Stimulated activated CD4-positive, alpha-beta T cell treated with anti-CD3 and anti-CD28 coated beads, Interleukin-15, amount 100 ng/mL, for 48 hours (primary cell): ENCODE measurements around the gene NCKIPSD.

ENCODE experiments used
- DNase-seq, 2 donors: peaks; one replicate each; pipeline ENCODE4 v3.0.0-alpha.2; 2020; ENCODE audit warnings: low read depth in 2 of 2

NCKIPSD gene

GRCh38 chr3:48678566-48679380 lies 6.9 kb downstream of the NCKIPSD start:
- no peak for DNase-seq

DNA sequence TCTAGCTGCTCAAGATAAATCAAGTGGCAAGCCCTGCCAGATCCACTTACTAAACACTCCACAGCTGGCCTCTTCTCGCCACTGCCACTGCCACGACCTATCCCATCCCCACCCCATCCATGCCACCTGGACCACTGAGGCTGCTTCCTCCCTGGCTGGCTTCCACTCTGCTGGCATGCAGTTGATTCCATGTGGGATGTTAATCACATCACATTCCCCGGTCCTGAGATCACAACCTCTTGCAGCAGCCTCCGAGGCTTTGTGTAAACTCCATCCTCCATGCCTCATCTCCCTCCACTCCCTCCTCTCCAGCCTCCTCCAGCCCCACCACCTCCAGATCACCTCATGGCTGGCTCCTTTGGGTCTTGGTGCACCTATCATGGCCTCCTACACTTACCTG lies 7.7 kb downstream of the NCKIPSD start:
- DNase-seq, result no peak

DNA sequence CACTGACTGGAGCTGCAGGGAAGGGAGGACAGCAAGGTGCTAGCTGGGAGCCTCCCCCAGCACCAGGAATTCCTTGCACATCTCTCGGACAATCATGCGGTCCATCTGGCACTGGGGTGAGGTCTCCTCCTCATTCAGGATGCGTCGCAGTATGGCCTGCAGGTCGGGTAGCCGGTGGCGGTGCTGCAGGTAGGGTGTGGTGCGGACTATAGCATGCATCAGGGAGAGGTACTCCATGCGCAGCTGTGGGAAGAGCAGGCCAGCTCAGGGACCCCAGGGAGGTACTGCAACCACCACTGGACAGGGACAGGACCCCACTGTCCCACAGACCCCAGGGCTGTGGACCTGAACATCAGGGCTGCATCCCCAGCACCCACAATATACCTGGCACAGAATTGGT lies 11.2 kb downstream of the NCKIPSD start:
- no peak for DNase-seq

DNA sequence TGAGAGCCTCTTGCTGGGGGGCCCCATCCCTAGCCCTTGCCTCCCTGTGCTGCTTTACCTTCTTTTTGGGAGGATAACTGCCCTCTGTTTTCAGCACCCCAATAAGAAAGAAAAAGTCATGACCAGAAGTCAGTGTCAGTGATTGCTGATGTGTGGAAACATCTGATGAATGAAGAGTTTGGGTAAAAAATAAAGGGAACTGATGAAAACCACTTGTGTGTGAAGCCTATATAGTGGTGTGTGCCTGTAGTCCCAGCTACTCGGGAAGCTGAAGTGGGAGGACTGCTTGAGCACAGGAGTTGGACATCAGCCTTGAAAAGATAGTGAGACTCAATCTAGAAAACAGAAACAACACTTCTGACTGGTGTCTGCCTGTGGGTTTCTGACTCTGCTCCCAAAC lies 13.2 kb downstream of the NCKIPSD start:
- no peak for DNase-seq

DNA sequence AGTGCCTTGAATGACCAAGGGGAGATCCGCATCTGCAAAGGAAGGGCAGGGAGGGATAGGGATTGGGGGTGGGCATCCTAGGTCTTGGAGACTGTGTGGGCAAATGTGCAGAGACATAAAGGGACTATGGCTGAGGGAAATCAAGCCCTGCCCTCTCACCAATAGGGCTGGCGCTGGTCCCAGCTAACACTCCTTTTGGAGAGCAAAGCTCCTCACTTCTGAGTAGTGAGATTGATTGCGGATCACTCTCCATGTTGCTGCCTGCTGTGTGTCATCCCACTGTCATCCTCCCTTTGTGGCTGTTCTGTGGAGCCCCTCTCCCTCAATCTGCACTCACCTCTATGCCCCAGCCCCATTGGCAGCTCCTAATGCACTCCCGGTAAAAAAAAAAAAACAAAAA lies 20.8 kb downstream of the NCKIPSD start:
- DNase-seq, result no peak

- no peak for DNase-seq
Measured at GRCh38 chr3:48664313-48664644, 21.4 kb downstream of the NCKIPSD start.

- DNase-seq, result peak; percentile 92
Measured at GRCh38 chr3:48663489-48664312, 22.0 kb downstream of the NCKIPSD start.

DNA sequence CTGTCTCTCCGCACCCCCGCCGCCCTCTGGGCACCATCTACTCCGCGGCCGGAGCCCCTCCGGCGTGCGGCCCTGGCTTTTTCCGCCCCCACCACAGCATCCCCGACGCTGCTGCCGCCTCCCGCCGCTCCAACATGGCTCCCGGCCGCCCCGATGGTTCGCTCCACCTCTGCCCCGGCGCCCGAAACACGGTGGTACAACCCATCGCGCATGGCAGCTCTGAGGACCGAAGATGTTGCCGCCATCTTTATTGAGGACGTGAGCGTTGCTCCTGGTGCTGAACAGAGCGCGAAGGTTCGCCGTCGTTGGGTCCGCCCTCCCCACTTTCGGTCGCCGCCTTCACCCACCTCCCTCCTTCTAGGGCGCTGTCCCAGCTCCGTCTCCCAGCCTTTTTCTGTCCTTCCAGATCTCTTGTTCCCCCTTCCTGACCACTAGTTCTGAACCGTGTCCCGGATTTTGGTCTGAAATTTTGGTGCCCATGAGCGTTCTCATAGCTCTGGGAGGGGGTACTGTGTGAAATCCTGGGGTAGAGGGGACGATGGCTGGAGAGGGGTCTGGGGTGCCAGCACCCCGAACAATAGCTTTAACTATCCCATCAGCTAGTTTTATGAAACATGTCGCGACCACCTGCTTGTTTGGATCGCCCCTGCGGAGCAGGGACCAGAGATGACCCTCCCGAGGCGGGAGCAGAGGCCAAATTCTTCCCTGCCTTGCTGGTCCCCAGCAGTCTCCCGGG lies 22.8 kb downstream of the NCKIPSD start, which contains the start of gene CELSR3:
Gene CELSR3, minus strand, starts transcription at position 134 of the 736 bp plus-strand sequence. CDS start 252 bp downstream, outside the sequence.
- peak in 1 of 2 donors; percentile 64 for DNase-seq

GRCh38 chr3:48662145-48662752 lies 23.5 kb downstream of the NCKIPSD start:
- DNase-seq, result no peak

DNA sequence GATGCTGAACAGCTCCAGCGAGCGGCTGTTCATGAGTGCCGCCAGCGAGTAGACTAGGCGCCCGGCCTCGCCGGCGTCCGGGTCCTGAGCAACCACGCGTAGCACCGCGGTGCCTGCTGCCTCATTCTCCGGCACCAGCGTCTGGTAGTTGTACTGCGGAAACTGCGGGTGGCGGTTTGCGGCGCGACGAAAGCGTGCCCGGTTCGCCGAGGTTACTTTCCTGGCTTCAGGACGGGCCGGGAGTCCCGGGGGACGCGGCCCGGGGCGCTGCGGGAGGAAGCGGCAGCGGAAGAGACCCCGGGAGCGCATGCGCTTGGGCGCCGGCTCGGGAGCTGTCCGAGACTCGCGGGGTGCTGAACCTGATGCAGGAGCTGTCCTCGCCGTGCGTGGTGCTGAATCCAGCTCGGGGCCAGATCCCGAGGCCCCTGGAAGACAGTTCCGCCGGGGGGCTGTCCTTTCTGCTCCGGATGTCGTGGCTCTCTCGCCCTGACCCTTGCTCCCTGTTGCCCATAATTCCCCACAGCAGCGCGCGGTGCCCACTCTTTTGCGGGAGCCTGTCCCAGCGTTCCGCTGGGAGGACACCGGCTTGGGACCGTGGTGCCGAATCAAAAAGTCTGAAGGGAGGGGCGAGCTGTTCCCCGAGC lies 24.1 kb downstream of the NCKIPSD start:
- peak in 1 of 2 donors; percentile 60 for DNase-seq

DNA sequence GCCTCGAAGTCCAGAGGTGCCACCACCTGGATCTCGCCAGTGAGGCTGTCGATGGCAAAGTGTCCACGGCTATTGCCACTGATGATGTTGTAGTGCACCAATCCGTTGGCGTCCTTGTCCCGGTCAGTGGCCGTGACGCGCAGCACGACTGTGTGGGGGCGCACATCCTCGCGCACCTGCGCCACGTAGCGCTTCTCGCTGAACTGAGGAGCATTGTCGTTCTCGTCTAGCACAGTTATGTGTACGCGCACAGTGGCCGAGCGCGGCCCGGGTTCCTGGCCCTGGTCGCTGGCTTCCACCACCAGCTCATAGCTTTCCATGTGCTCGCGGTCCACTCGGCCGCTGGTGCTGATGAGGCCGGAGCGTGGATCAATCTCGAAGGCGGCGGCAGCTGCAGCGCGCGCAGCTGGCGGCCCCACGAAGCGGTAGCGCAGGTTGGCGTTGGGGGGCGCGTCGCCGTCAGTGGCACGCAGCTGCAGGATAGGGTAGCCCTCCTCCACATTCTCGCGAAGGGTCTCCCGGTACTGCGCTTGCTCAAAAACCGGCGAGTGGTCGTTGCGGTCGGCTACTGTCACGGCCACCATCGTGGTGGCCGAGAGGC lies 24.8 kb downstream of the NCKIPSD start:
- no peak for DNase-seq

- peak in 1 of 2 donors; percentile 17 for DNase-seq
Measured at GRCh38 chr3:48656841-48657281, 28.9 kb downstream of the NCKIPSD start.

GRCh38 chr3:48656061-48656840 lies 29.5 kb downstream of the NCKIPSD start:
- peak; percentile 82 to 85 for DNase-seq

DNA sequence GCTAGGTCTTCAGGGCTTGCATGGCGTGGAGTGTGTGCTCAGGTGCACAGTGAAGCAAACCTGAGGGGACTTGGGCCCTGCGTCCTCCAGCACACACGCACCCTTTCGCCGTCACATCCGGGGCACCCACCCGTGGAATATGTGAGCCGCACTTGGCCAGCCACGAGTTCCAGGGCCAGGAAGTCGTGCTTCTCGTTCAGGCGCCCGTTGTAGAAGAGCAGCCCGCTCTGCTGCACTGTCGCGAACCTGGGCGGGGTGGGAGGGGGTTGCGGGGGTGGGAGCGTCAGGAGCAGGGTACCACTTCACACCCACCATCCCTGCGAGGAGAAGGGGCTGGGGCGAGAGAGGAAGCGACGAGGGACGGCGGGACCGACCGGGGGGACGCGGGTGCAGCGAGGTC lies 30.1 kb downstream of the NCKIPSD start:
- DNase-seq, result peak; percentile 45 to 51

DNA sequence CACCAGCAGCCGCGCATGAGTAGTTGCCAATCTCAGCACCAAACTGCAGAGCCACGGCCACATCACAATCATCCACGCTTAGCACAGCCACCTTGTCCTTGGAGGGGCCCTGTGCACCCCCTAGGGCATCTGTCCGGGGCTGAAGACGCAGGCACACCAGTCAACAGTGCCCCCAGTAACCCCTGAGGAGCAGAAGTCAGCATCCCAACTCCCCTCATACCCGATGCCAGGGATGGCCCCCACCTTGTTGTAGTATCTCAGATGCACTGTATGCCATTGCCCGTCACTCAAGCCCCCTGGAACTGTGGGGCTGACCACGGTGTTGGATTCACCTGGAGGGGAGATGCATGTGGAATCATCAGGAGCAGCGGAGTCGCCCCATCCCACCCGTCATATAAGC lies 30.7 kb downstream of the NCKIPSD start:
- DNase-seq, result no peak

GRCh38 chr3:48652923-48653715 lies 32.6 kb downstream of the NCKIPSD start:
- DNase-seq, result no peak

GRCh38 chr3:48651771-48652170 lies 33.9 kb downstream of the NCKIPSD start:
- DNase-seq, result no peak

- no peak for DNase-seq
Measured at GRCh38 chr3:48650723-48651122, 35.0 kb downstream of the NCKIPSD start.

DNA sequence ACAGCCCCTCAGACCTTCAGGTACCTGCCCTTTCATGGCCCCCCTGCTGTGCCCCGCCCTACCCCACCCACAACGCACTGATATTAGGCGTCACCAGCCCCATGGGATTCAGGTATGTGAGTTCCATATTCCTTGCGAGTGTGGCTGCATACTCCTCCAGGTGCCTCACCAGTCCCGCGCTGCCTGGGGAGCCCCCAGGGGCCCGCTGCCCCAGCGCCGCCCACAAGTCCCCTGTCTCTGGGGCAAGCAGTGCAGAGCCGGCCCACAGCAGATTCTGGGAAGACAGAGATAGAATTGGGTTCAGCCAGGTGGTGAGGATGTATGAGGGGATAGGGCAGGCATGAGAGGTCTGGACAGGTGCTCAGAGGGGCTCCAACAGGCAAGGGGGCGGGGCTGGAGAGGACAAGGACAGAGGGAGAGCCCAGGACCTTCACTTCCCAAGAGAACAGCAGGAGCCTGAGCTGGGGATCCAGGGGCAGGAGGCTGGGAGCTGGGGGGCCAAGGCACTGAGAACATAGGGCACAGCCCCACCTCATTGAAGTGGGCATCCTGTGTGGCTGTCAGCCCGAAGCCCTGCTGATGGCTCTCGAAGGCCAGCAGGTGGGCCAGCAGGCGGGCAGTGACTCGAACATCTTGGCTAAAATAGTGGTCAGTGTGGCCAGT lies 37.4 kb downstream of the NCKIPSD start:
- DNase-seq, result no peak
